ENCODE measurements around the gene HIBADH.

- TF ChIP-seq, protein P1, sequence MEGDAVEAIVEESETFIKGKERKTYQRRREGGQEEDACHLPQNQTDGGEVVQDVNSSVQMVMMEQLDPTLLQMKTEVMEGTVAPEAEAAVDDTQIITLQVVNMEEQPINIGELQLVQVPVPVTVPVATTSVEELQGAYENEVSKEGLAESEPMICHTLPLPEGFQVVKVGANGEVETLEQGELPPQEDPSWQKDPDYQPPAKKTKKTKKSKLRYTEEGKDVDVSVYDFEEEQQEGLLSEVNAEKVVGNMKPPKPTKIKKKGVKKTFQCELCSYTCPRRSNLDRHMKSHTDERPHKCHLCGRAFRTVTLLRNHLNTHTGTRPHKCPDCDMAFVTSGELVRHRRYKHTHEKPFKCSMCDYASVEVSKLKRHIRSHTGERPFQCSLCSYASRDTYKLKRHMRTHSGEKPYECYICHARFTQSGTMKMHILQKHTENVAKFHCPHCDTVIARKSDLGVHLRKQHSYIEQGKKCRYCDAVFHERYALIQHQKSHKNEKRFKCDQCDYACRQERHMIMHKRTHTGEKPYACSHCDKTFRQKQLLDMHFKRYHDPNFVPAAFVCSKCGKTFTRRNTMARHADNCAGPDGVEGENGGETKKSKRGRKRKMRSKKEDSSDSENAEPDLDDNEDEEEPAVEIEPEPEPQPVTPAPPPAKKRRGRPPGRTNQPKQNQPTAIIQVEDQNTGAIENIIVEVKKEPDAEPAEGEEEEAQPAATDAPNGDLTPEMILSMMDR (IDR thresholded peaks at IDR 0.05; ENCODE audit: extremely low read depth in 1 of 2, insufficient read depth in 1 of 2, low read depth in 1 of 2, low read length in 2 of 2) = no peak
- TF ChIP-seq POLR2A (IDR thresholded peaks at IDR 0.05; ENCODE audit: low read depth, low read length) = no peak
These were observed 93.6 kb downstream of the HIBADH start for GRCh38 chr7:27569106-27569505.

Data from endothelial cell of umbilical vein (primary cell).